ENCODE measurements around the gene SLC38A10.

The SLC38A10 gene

GRCh38 chr17:81340607-81341515 lies 45.8 kb upstream of the SLC38A10 start:
- H2AK5ac ChIP-seq (ENCODE audit: low read length, severe bottlenecking) = peak overlapping the region; percentile 91
- H3K18ac ChIP-seq (ENCODE audit: low read depth in 1 of 2, low read length in 2 of 2) = peak overlapping the region; percentile 87 to 97
- peaks cover 42% of the 10 kb centered on the region for H3K4me1 ChIP-seq (ENCODE audit: control insufficient read depth, insufficient read depth, low read depth, low read length)
- peak overlapping the region; percentile 5 to 88 for H3K14ac ChIP-seq (ENCODE audit: low read length in 2 of 2)
- peak overlapping the region; percentile 99 for H2BK120ac ChIP-seq (ENCODE audit: low read depth, low read length)
- H4K8ac ChIP-seq (ENCODE audit: low read length) = peak overlapping the region; percentile 98
- peak overlapping the region; percentile 44 for H3K27ac ChIP-seq (ENCODE audit: low read length, poor library complexity, severe bottlenecking)
- H3K9ac ChIP-seq (ENCODE audit: low read length) = peak overlapping the region; percentile 99
- no peaks in the 10 kb centered on the region for H3K9me3 ChIP-seq (ENCODE audit: control insufficient read depth, low read length)
- no peak overlapping the region for H2AFZ ChIP-seq (ENCODE audit: low read depth, low read length)
- peak overlapping the region; percentile 94 for H3K4me2 ChIP-seq (ENCODE audit: low read length, poor library complexity, severe bottlenecking)
- peak overlapping the region; percentile 97 for H4K91ac ChIP-seq (ENCODE audit: low read length)
- peak; percentile 45 for DNase-seq
- peak overlapping the region; percentile 35 to 97 for H2BK12ac ChIP-seq (ENCODE audit: low read length in 2 of 2)
- peak overlapping the region; percentile 67 to 93 for H3K23ac ChIP-seq (ENCODE audit: low read length in 2 of 2)
- no peaks in the 10 kb centered on the region for H3K27me3 ChIP-seq (ENCODE audit: control insufficient read depth in 1 of 2, insufficient read depth in 1 of 2, low read length in 2 of 2)
- peak overlapping the region; percentile 94 to 96 for H3K4ac ChIP-seq (ENCODE audit: low read depth in 1 of 2, low read length in 2 of 2)
- H3K79me1 ChIP-seq (replicated peaks; ENCODE audit: low read length, poor library complexity, severe bottlenecking) = peaks cover 2% of the 10 kb centered on the region
- H2BK5ac ChIP-seq (ENCODE audit: low read depth, low read length, poor library complexity, severe bottlenecking) = peak overlapping the region; percentile 98
- peak overlapping the region; percentile 77 for H2BK15ac ChIP-seq (ENCODE audit: low read depth, poor library complexity, severe bottlenecking)
- peaks cover 0 to 13% of the 10 kb centered on the region in 2 experiments for H3K36me3 ChIP-seq (ENCODE audit: control insufficient read depth in 1 of 2, insufficient read depth in 2 of 2, low read depth in 1 of 2, low read length in 2 of 2)
- H3K4me3 ChIP-seq (ENCODE audit: insufficient read depth in 1 of 2, low read depth in 1 of 2, low read length in 2 of 2) = peak overlapping the region; percentile 43 to 95
- WGBS = 11% methylated on average over 55 of the region's 60 CpGs

- Histone ChIP-seq H2BK120ac (ENCODE audit: low read depth, low read length) (no peak overlapping the region), H2BK12ac (ENCODE audit: low read length in 2 of 2) (peak overlapping the region; percentile 18 to 46), H3K14ac (ENCODE audit: low read length in 2 of 2) (peak overlapping the region in 1 of 2 experiments; percentile 50), H2AFZ (ENCODE audit: low read depth, low read length) (no peak overlapping the region), H3K27ac (ENCODE audit: low read length, poor library complexity, severe bottlenecking) (no peak overlapping the region), H2AK5ac (ENCODE audit: low read length, severe bottlenecking) (peak overlapping the region; percentile 17), H2BK5ac (ENCODE audit: low read depth, low read length, poor library complexity, severe bottlenecking) (no peak overlapping the region), H3K9ac (ENCODE audit: low read length) (no peak overlapping the region), H4K8ac (ENCODE audit: low read length) (peak overlapping the region; percentile 70), H3K4me3 (ENCODE audit: insufficient read depth in 1 of 2, low read depth in 1 of 2, low read length in 2 of 2) (no peak overlapping the region), H3K4ac (ENCODE audit: low read depth in 1 of 2, low read length in 2 of 2) (peak overlapping the region; percentile 44 to 54), H2BK15ac (ENCODE audit: low read depth, poor library complexity, severe bottlenecking) (peak overlapping the region; percentile 26), H3K18ac (ENCODE audit: low read depth in 1 of 2, low read length in 2 of 2) (peak overlapping the region; percentile 46 to 62), H3K9me3 (ENCODE audit: control insufficient read depth, low read length) (no peaks in the 10 kb centered on the region), H3K23ac (ENCODE audit: low read length in 2 of 2) (peak overlapping the region in 1 of 2 experiments; percentile 54), H3K4me1 (ENCODE audit: control insufficient read depth, insufficient read depth, low read depth, low read length) (peaks cover 42% of the 10 kb centered on the region), H3K27me3 (ENCODE audit: control insufficient read depth in 1 of 2, insufficient read depth in 1 of 2, low read length in 2 of 2) (peaks cover 7 to 10% of the 10 kb centered on the region in 2 experiments), H3K36me3 (ENCODE audit: control insufficient read depth in 1 of 2, insufficient read depth in 2 of 2, low read depth in 1 of 2, low read length in 2 of 2) (peaks cover 0 to 13% of the 10 kb centered on the region in 2 experiments), H3K4me2 (ENCODE audit: low read length, poor library complexity, severe bottlenecking) (peak overlapping the region; percentile 69), H3K79me1 (replicated peaks; ENCODE audit: low read length, poor library complexity, severe bottlenecking) (peaks cover 2% of the 10 kb centered on the region), H4K91ac (ENCODE audit: low read length) (peak overlapping the region; percentile 83)
- peak; percentile 30 for DNase-seq
- 51% methylated on average over 8 of the region's 11 CpGs for WGBS
These were observed 44.6 kb upstream of the SLC38A10 start for GRCh38 chr17:81339534-81340296.

DNA sequence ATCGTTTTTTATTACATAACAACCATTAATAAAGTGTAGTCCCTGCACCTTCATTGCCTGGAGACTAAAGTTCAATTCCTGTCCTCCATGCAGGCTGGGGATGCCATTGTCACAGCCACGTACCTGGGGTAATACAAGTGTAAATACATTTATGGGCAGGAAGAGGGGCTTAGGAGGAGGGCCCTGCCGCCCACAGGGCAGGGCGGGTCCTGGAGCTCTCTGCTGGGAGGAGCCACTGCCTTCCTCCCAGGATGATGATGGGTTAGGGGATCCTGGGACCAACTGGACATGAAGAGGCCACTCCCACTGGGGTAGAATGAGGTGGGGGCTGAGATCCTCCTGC lies 44.1 kb upstream of the SLC38A10 start:
- Histone ChIP-seq H2BK15ac (ENCODE audit: low read depth, poor library complexity, severe bottlenecking) (peak overlapping the region; percentile 26), H2AFZ (ENCODE audit: low read depth, low read length) (no peak overlapping the region), H3K27me3 (ENCODE audit: control insufficient read depth in 1 of 2, insufficient read depth in 1 of 2, low read length in 2 of 2) (peaks cover 12 to 16% of the 10 kb centered on the region in 2 experiments), H3K79me1 (replicated peaks; ENCODE audit: low read length, poor library complexity, severe bottlenecking) (peaks cover 2% of the 10 kb centered on the region), H3K18ac (ENCODE audit: low read depth in 1 of 2, low read length in 2 of 2) (peak overlapping the region; percentile 41 to 46), H3K14ac (ENCODE audit: low read length in 2 of 2) (peak overlapping the region in 1 of 2 experiments; percentile 50), H3K9me3 (ENCODE audit: control insufficient read depth, low read length) (no peaks in the 10 kb centered on the region), H3K4me2 (ENCODE audit: low read length, poor library complexity, severe bottlenecking) (no peak overlapping the region), H3K36me3 (ENCODE audit: control insufficient read depth in 1 of 2, insufficient read depth in 2 of 2, low read depth in 1 of 2, low read length in 2 of 2) (peaks cover 0 to 13% of the 10 kb centered on the region in 2 experiments), H4K8ac (ENCODE audit: low read length) (peak overlapping the region; percentile 70), H3K9ac (ENCODE audit: low read length) (no peak overlapping the region), H2BK5ac (ENCODE audit: low read depth, low read length, poor library complexity, severe bottlenecking) (no peak overlapping the region), H3K23ac (ENCODE audit: low read length in 2 of 2) (no peak overlapping the region), H2AK5ac (ENCODE audit: low read length, severe bottlenecking) (peak overlapping the region; percentile 17), H4K91ac (ENCODE audit: low read length) (peak overlapping the region; percentile 83), H3K4me3 (ENCODE audit: insufficient read depth in 1 of 2, low read depth in 1 of 2, low read length in 2 of 2) (no peak overlapping the region), H3K27ac (ENCODE audit: low read length, poor library complexity, severe bottlenecking) (no peak overlapping the region), H3K4ac (ENCODE audit: low read depth in 1 of 2, low read length in 2 of 2) (peak overlapping the region; percentile 42 to 44), H2BK120ac (ENCODE audit: low read depth, low read length) (no peak overlapping the region), H3K4me1 (ENCODE audit: control insufficient read depth, insufficient read depth, low read depth, low read length) (peaks cover 45% of the 10 kb centered on the region), H2BK12ac (ENCODE audit: low read length in 2 of 2) (peak overlapping the region; percentile 18 to 46)
- DNase-seq = no peak
- WGBS = 68% methylated on average over 4 of the region's 4 CpGs
